Measurements from ENCODE around the gene MPND.

The MPND gene

DNA sequence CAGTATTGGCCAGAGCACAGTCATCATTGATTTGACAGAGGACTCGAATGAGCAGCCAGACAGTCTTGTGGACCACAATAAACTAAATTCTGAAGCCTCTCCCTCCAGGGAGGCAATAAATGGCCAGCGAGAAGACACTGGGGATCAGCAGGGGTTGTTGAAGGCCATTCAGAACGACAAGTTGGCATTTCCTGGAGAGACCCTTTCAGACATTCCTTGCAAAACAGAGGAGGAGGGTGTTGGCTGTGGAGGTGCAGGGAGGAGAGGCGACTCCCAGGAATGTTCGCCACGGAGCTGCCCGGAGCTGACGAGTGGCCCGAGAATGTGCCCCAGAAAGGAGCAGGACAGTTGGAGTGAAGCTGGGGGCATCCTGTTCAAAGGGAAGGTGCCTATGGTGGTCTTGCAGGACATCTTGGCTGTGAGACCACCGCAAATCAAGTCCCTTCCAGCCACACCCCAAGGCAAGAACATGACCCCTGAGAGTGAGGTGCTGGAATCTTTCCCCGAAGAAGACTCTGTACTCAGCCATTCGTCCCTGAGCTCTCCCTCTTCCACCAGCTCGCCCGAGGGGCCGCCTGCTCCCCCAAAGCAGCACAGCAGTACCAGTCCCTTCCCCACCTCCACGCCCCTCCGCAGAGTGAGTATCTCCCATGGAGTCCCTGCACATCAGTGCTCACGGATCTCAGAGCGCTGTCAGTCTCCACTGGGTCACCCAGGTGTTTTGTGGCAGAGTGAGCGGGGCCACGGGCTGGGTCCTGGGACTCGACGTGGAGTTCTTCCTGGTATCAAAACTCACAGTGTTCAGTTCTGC lies 66.0 kb downstream of the MPND start:
- DNase-seq: no peak

Data from NCI-H2227 treated with DMSO at 0.1 percent for 48 hours (cell line).